HEK293 (cell line): ENCODE data around the gene USP31.

Experiments
- ZBTB8A ChIP-seq: fragments of 450-650 bp; formaldehyde crosslinking; IDR thresholded peaks from 2 replicates; pipeline ENCODE4 v1.5.1; 2016; ENCODE audit warnings: missing biosample characterization, missing genetic modification characterization
- ZNF174 ChIP-seq: fragments of 450-650 bp; formaldehyde crosslinking; IDR thresholded peaks from 2 replicates; pipeline ENCODE4 v1.5.0; 2017; ENCODE audit warnings: missing biosample characterization, mild to moderate bottlenecking, missing genetic modification characterization
- ZNF580 ChIP-seq: fragments of 450-650 bp; formaldehyde crosslinking; IDR thresholded peaks from 2 replicates; pipeline ENCODE4 v1.5.1; 2016; ENCODE audit warnings: missing biosample characterization, missing genetic modification characterization
- TF ChIP-seq, protein P1 (sequence below): fragments of 450-650 bp; formaldehyde crosslinking; IDR thresholded peaks from 2 replicates; pipeline ENCODE4 v1.5.1; 2016; ENCODE audit warnings: missing biosample characterization, missing genetic modification characterization

DNA sequence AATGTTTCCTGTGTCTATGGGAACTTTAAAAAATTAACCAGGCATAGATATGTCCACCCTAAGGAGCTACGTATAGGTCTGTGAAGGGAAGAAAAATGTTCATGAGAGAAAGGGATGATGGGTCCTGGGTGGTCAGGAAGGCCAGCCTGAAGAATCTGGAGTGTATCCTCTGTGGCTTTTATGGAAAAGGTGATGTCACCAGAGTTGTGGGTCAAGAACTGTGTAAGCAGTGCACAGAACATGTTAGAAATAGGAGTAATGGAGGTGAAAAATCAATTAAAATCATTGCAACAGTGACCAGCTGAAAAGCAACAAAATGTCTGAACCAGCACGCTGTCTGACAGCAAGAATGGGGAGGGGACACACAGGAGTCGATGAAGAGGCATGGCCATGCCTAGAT, 68.5 kb downstream of the USP31 start:
- no peak for TF ChIP-seq ZBTB8A (tag by site-specific recombination)
- TF ChIP-seq, protein P1, sequence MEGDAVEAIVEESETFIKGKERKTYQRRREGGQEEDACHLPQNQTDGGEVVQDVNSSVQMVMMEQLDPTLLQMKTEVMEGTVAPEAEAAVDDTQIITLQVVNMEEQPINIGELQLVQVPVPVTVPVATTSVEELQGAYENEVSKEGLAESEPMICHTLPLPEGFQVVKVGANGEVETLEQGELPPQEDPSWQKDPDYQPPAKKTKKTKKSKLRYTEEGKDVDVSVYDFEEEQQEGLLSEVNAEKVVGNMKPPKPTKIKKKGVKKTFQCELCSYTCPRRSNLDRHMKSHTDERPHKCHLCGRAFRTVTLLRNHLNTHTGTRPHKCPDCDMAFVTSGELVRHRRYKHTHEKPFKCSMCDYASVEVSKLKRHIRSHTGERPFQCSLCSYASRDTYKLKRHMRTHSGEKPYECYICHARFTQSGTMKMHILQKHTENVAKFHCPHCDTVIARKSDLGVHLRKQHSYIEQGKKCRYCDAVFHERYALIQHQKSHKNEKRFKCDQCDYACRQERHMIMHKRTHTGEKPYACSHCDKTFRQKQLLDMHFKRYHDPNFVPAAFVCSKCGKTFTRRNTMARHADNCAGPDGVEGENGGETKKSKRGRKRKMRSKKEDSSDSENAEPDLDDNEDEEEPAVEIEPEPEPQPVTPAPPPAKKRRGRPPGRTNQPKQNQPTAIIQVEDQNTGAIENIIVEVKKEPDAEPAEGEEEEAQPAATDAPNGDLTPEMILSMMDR (tag by site-specific recombination): no peak
- TF ChIP-seq ZNF174 (tag by site-specific recombination): no peak
- TF ChIP-seq ZNF580: no peak
